Activated CD8-positive, alpha-beta memory T cell treated with anti-CD3 and anti-CD28 coated beads for 48 hours (primary cell): ENCODE data around the gene CCNT2.
"Not testable (repeated sequence)": the region's sequence is repeated elsewhere in the genome, so short reads cannot be mapped to it uniquely, and the experiment has no call there.

ENCODE experiments used
- DNase-seq, 3 experiments: peaks; one replicate each; pipeline ENCODE4 v3.0.0-alpha.2; 2020; ENCODE audit warnings: low read depth in 2 of 3, low spot score in 2 of 3

Gene CCNT2

DNA sequence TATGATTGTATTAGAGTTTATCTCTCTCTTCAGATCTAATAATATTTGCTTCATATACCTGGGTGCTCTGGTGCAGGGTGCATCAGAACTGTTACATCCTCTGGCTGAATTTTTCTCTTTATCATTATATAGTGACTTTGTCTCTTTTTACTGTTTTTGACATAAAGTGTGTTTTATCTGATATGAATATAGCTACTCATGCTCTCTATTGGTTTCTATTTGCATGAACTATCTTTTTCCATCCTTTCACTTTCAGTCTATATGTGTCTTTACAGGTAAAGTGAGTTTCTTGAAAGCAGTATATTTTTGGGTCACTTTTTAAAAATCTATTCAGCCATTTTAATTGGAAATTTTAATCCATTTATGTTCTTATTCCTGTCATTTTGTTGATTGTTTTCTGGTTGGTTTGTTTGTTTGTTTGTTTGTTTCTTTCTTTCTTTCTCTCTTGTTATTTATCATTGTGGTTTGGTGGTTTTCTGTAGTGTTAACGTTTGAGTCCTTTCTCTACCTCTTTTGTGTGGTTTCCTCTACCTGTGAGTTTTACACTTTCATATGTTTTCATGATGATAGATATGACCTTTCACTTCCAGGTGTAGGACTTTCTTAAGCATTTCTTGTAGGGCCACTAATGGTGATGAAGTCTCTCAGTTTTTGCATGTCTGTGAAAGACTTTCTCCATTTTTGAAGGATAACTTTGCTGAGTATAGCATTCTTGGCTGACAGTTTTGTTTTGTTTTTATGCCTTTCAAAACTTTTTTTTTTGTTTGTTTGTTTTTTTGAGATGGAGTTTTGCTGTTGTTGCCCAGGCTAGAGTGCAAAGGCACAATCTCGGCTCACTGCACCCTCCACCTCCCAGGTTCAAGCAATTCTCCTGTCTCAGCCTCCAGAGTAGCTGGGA, 54.9 kb downstream of the CCNT2 start:
- DNase-seq, result no peak

GRCh38 chr2:134975281-134976009, 56.8 kb downstream of the CCNT2 start:
- DNase-seq, result no peak

- no peak for DNase-seq
Measured at GRCh38 chr2:134976074-134976702, 57.6 kb downstream of the CCNT2 start.

DNA sequence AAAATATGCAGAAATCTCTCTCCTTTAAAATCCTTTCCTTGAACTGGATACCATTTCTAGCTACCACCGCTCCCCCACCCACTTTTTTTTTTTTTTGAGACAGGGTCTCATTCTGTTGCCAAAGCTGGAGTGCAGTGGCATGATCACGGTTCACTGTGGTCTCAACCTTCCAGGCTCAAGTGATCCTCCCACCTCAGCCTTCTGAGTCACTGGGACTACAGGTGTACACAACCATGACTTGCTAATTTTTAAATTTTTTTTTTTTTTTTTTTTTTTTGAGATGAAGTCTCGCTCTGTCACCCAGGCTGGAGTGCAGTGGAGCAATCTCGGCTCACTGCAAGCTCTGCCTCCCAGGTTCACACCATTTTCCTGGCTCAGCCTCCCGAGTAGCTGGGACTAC, 58.5 kb downstream of the CCNT2 start:
- not testable (repeated sequence) for DNase-seq

DNA sequence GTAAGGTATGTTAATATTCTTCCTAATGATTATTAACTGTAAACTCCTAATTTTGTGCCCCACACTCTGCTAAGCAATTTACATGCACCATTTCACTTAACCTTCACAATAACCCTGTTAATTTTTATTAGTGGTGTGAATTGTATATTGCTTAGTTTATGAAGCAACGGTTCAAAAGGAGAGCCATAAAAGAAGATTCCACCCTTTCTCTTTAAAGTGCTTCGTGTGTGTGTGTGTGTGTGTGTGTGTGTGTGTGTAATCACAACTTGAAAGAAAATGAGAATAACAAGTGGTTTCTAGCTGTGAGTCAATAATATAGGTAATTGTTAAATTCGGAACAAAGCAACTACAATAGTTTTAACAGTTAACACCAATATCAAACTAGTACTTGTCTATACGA, 60.6 kb downstream of the CCNT2 start:
- no peak for DNase-seq

DNA sequence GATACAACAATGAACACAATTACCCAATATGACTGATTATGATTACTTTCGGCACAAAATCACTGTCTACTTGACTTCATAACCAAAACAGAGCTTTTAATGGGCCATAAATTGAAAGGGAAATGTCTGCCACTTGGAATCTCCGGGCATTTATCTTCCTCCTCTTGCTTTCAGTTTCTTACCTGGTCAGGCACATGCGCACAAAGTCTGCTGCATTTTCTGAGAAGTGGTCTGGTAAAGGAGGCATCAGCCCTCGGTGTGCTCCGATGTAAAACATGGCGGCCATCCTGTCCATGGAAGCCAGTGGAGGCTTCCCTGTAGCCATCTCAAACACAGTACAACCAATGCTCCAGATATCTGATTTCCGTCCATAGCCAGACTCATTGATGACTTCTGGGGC, 62.0 kb downstream of the CCNT2 start:
- DNase-seq, result no peak

DNA sequence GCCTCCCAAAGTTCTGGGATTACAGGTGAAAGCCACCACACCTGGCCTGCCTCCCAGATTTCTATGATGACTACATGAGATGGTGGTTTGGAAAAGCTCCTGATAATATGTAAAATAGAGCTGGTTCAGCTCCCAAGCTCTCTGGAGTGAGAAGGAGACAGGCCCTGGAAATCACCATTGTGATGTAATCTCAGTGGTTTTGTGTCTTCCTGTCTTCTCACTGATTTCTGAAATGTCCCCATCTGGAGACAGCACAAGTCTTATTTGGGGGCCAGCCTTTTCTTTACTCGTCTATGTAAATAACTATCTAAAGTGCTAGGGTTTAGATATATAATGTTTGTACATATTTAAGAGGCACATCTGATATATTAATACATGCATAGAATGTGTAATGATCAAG, 64.0 kb downstream of the CCNT2 start:
- no peak for DNase-seq

- no peak for DNase-seq
Measured at GRCh38 chr2:134985061-134985460, 66.4 kb downstream of the CCNT2 start.

- no peak for DNase-seq
Measured at GRCh38 chr2:134988994-134989605, 70.5 kb downstream of the CCNT2 start.

DNA sequence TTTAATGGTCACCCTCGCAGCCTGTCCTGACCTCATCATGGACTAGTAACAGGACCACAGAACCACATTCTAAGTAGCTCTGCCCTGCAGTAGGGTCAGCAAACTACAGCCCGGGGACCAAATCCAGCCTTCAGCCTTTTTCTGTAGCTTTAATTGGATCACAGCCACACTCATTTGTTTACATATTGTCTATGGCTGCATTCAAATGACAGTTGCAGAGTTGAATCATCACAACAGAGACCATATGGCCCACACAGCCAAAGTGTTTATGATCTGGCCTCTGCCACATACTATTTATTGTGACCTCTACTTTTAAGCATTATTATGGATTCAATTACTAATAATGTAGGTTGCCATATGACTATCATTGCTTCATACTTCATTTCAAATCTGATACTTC, 80.9 kb downstream of the CCNT2 start:
- DNase-seq, result no peak

DNA sequence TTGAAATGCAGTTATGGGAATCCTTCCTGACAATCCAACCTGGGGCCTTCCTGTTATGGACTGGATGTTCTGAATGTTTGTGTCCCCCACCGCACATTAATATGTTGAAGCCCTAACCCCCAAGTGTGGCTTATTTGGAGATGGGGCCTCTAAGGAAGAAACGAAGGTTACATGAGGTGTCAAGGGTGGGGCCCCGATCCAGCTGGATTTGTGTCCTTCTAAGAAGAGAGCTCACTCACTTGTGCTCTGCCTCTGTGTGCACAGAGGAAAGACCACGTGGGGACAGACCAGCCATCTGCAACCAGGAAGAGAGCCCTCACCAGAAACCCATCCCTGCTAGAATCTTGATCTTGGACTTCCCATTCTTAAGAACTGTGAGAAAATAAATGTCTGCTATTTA, 84.2 kb downstream of the CCNT2 start:
- DNase-seq, result no peak

GRCh38 chr2:135004005-135004746, 85.6 kb downstream of the CCNT2 start:
- DNase-seq, result peak; percentile 35 to 60 (median 45)

DNA sequence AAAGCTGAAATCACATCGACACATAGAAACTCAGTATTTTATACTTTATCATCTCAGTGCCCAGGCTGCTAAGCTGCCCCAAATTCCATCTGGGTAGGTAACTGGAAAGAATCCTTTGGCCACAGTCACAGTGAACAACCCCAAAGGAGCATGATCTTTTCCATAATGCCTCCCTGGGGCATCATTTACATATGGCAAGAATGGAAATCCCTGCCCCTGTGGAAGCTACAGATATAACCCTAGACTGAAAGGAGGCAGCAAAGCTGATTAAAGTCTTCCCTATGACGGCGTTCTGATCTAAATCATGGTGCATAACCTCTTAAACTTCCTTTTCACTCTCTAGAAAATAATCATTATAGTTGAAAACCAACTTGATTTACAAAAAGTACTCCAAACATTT, 87.1 kb downstream of the CCNT2 start:
- DNase-seq, result no peak
